Measurements from ENCODE around the gene MAGI2.

MAGI2 gene

GRCh38 chr7:79257959-79258358 is 195.5 kb downstream of the MAGI2 start:
- DNase-seq (ENCODE audit: low read depth) = no peak

GRCh38 chr7:79245623-79246249 is 207.7 kb downstream of the MAGI2 start:
- no peak for DNase-seq (ENCODE audit: low read depth)

- no peak for DNase-seq (ENCODE audit: low read depth)
Measured at GRCh38 chr7:79244482-79244881, 209.0 kb downstream of the MAGI2 start.

GRCh38 chr7:79241288-79242060 is 212.0 kb downstream of the MAGI2 start:
- DNase-seq (ENCODE audit: low read depth) = no peak

GRCh38 chr7:79240413-79240812 is 213.1 kb downstream of the MAGI2 start:
- DNase-seq (ENCODE audit: low read depth) = no peak

- DNase-seq (ENCODE audit: low read depth) = no peak
Measured at GRCh38 chr7:79236352-79237028, 217.0 kb downstream of the MAGI2 start.

- DNase-seq (ENCODE audit: low read depth) = no peak
Measured at GRCh38 chr7:79227044-79227443, 226.4 kb downstream of the MAGI2 start.

GRCh38 chr7:79221211-79221610 is 232.3 kb downstream of the MAGI2 start:
- DNase-seq (ENCODE audit: low read depth) = no peak

GRCh38 chr7:79217976-79218626 is 235.4 kb downstream of the MAGI2 start:
- DNase-seq (ENCODE audit: low read depth) = no peak

- no peak for DNase-seq (ENCODE audit: low read depth)
Measured at GRCh38 chr7:79217468-79217867, 236.0 kb downstream of the MAGI2 start.

- DNase-seq (ENCODE audit: low read depth) = no peak
Measured at GRCh38 chr7:79216236-79216635, 237.2 kb downstream of the MAGI2 start.

GRCh38 chr7:79212334-79212733 is 241.1 kb downstream of the MAGI2 start:
- no peak for DNase-seq (ENCODE audit: low read depth)

- DNase-seq (ENCODE audit: low read depth) = no peak
Measured at GRCh38 chr7:79211724-79212123, 241.7 kb downstream of the MAGI2 start.

GRCh38 chr7:79199961-79200360 is 253.5 kb downstream of the MAGI2 start:
- no peak for DNase-seq (ENCODE audit: low read depth)

- no peak for DNase-seq (ENCODE audit: low read depth)
Measured at GRCh38 chr7:79199266-79199665, 254.2 kb downstream of the MAGI2 start.

- DNase-seq (ENCODE audit: low read depth) = no peak
Measured at GRCh38 chr7:79185605-79186004, 267.9 kb downstream of the MAGI2 start.

GRCh38 chr7:79182283-79182682 is 271.2 kb downstream of the MAGI2 start:
- DNase-seq (ENCODE audit: low read depth) = no peak

GRCh38 chr7:79180533-79180932 is 272.9 kb downstream of the MAGI2 start:
- no peak for DNase-seq (ENCODE audit: low read depth)

GRCh38 chr7:79176859-79177477 is 276.5 kb downstream of the MAGI2 start:
- no peak for DNase-seq (ENCODE audit: low read depth)

GRCh38 chr7:79175374-79175773 is 278.1 kb downstream of the MAGI2 start:
- no peak for DNase-seq (ENCODE audit: low read depth)

- DNase-seq (ENCODE audit: low read depth) = no peak
Measured at GRCh38 chr7:79165225-79165624, 288.2 kb downstream of the MAGI2 start.

- DNase-seq (ENCODE audit: low read depth) = no peak
Measured at GRCh38 chr7:79159040-79159664, 294.3 kb downstream of the MAGI2 start.
